ENCODE results near the gene UNC93A. TPM values are rescaled to one million over a fixed set of nuclear protein-coding genes. Genes with fewer than 3 reads are reported as not detected.

The UNC93A gene
- total and polyA plus RNA-seq, 2 donors (not counting 3 experiments of a cell fraction or from before 2014, with no cell fraction given), result not detected

- ChIA-PET CTCF (no interaction called here), POLR2A (no interaction called here)
- no peaks in the 10 kb centered on the region for H3K79me2 ChIP-seq (ENCODE audit: control insufficient read depth, insufficient read depth, low read length)
- no peak overlapping the region for H3K9ac ChIP-seq (replicated peaks; ENCODE audit: extremely low read depth, insufficient read depth, low read length)
- no peak overlapping the region for H3K4me2 ChIP-seq (ENCODE audit: insufficient read depth, low read length)
- H3K36me3 ChIP-seq (ENCODE audit: control insufficient read depth in 2 of 2, extremely low read depth in 1 of 2, insufficient read depth in 2 of 2, low read length in 2 of 2), result no peaks in the 10 kb centered on the region
- DNase-seq (ENCODE audit: low read depth, low spot score) (no peak), FAIRE-seq (no peak)
- intact Hi-C loops (cut with micrococcal nuclease), result no loop called here
- dilution Hi-C loops (cut with MboI; ENCODE audit: extremely low pct_ligation_motif_present, low sequenced_read_pairs), result no loop called here
- no TSS peak for BruUV-seq (replicated peaks)
- H3K9me3 ChIP-seq (replicated peaks; ENCODE audit: control insufficient read depth, insufficient read depth, low read length), result no peaks in the 10 kb centered on the region
- no peak overlapping the region for H2AFZ ChIP-seq (ENCODE audit: low read depth, low read length)
- H3K4me3 ChIP-seq (replicated peaks in 1 of 3; ENCODE audit: insufficient read depth in 1 of 3, low read depth in 1 of 3, low read length in 3 of 3), result no peak overlapping the region
- no peak overlapping the region for H3K27ac ChIP-seq (ENCODE audit: insufficient read depth, low read depth, low read length)
- no peaks in the 10 kb centered on the region for H3K9me1 ChIP-seq (replicated peaks; ENCODE audit: control insufficient read depth, extremely low read depth, insufficient read depth, low read length)
- no peaks in the 10 kb centered on the region for H3K27me3 ChIP-seq (ENCODE audit: control insufficient read depth in 2 of 2, insufficient read depth in 2 of 2, low read length in 2 of 2)
- no peaks in the 10 kb centered on the region for H3K4me1 ChIP-seq (ENCODE audit: control insufficient read depth, extremely low read depth, insufficient read depth, low read length)
- no peak for TF ChIP-seq POLR2A (IDR thresholded peaks at IDR 0.05; ENCODE audit: low read depth, low read length)
- TF ChIP-seq EZH2 (IDR thresholded peaks at IDR 0.05; ENCODE audit: borderline replicate concordance, low read depth, low read length, severe bottlenecking), result no peak
- no peak for TF ChIP-seq POLR2AphosphoS5 (IDR thresholded peaks at IDR 0.05; ENCODE audit: insufficient read depth, low read depth, low read length)
- no peak for TF ChIP-seq MAX (IDR thresholded peaks at IDR 0.05; ENCODE audit: insufficient read depth, insufficient read length)
- TF ChIP-seq GATA2 (IDR thresholded peaks at IDR 0.05; ENCODE audit: insufficient read depth, insufficient read length, low read depth, low read length), result no peak
- TF ChIP-seq JUN (IDR thresholded peaks at IDR 0.05; ENCODE audit: borderline replicate concordance, insufficient read depth, insufficient read length, low read depth), result no peak
- TF ChIP-seq CTCF (IDR thresholded peaks at IDR 0.05; ENCODE audit: extremely low read depth in 1 of 2, insufficient read depth in 1 of 2, low read depth in 1 of 2, low read length in 2 of 2), result no peak
- no peak for TF ChIP-seq FOS (IDR thresholded peaks at IDR 0.05; ENCODE audit: borderline replicate concordance, insufficient read depth, low read length)
- TF ChIP-seq MYC (IDR thresholded peaks at IDR 0.05; ENCODE audit: low read depth, low read length), result no peak
- no peaks in the 10 kb centered on the region for H4K20me1 ChIP-seq (replicated peaks; ENCODE audit: control insufficient read depth, extremely low read depth, insufficient read depth, low read length)
These were observed 45.5 kb upstream of the UNC93A start for GRCh38 chr6:167245591-167245990.
